Ishikawa (cell line): ENCODE results near the gene WDR59.

Experiments used
- CEBPB ChIP-seq: IDR thresholded peaks from 2 replicates; pipeline ENCODE4 v1.6.1; 2012
- CREB1 ChIP-seq: IDR thresholded peaks from 2 replicates; pipeline ENCODE4 v1.6.1; 2012; ENCODE audit warnings: low read depth
- EGR1 ChIP-seq: IDR thresholded peaks from 2 replicates; pipeline ENCODE4 v1.6.1; 2012
- EP300 ChIP-seq: IDR thresholded peaks from 2 replicates; pipeline ENCODE4 v1.6.1; 2012; ENCODE audit warnings: borderline replicate concordance
- FOXM1 ChIP-seq: IDR thresholded peaks from 2 replicates; pipeline ENCODE4 v1.6.1; 2012; ENCODE audit warnings: low read depth, borderline replicate concordance
- NFIC ChIP-seq: IDR thresholded peaks from 2 replicates; pipeline ENCODE4 v1.6.1; 2012
- RAD21 ChIP-seq: IDR thresholded peaks from 2 replicates; pipeline ENCODE4 v1.6.1; 2012; ENCODE audit warnings: low read depth
- REST ChIP-seq: IDR thresholded peaks from 2 replicates; pipeline ENCODE4 v1.6.1; 2012; ENCODE audit warnings: low read depth, mild to moderate bottlenecking
- TAF1 ChIP-seq: IDR thresholded peaks from 2 replicates; pipeline ENCODE4 v1.6.1; 2012; ENCODE audit warnings: low read depth, mild to moderate bottlenecking
- TCF12 ChIP-seq: IDR thresholded peaks from 2 replicates; pipeline ENCODE4 v1.6.1; 2012; ENCODE audit warnings: low read depth
- TEAD4 ChIP-seq: IDR thresholded peaks from 2 replicates; pipeline ENCODE4 v1.6.1; 2012
- YY1 ChIP-seq: IDR thresholded peaks from 2 replicates; pipeline ENCODE4 v1.6.1; 2012; ENCODE audit warnings: low read depth
- ZBTB7A ChIP-seq: IDR thresholded peaks from 2 replicates; pipeline ENCODE4 v1.6.1; 2012; ENCODE audit warnings: low read depth
- TF ChIP-seq, protein P1 (sequence below): IDR thresholded peaks from 2 replicates; pipeline ENCODE4 v1.6.1; 2012
- TF ChIP-seq, protein P2 (sequence below): IDR thresholded peaks from 2 replicates; pipeline ENCODE4 v1.6.1; 2012

The WDR59 gene

DNA sequence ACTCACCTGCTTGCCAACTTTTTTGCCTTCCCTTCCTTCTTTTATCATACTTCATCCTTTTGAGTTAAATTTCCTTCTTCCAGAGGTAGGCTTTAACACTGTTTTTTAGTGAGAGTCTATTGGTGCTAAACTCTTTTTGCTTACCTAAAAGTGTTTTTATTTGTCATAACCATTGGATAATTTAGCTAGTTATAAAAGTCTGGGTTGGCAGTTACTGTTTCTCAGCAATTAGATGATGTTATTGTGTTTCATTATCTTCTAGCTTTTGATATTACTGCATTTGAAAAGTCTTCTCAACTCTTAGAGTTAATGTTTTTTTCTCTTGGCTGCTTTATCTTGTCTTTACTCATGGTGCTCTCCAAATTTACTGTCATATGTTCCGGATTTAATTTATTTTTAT lies 36.5 kb upstream of the WDR59 start:
- TF ChIP-seq ZBTB7A (no peak), EGR1 (no peak), NFIC (no peak), TCF12 (no peak), FOXM1 (no peak), EP300 (no peak), TEAD4 (no peak), RAD21 (no peak), YY1 (no peak), REST (no peak), TAF1 (no peak), CREB1 (no peak), CEBPB (no peak)
- TF ChIP-seq, protein P1, sequence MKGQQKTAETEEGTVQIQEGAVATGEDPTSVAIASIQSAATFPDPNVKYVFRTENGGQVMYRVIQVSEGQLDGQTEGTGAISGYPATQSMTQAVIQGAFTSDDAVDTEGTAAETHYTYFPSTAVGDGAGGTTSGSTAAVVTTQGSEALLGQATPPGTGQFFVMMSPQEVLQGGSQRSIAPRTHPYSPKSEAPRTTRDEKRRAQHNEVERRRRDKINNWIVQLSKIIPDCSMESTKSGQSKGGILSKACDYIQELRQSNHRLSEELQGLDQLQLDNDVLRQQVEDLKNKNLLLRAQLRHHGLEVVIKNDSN: no peak
- TF ChIP-seq, protein P2, sequence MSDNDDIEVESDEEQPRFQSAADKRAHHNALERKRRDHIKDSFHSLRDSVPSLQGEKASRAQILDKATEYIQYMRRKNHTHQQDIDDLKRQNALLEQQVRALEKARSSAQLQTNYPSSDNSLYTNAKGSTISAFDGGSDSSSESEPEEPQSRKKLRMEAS: no peak

- no peak for TF ChIP-seq RAD21
- TF ChIP-seq TCF12: no peak
- TF ChIP-seq FOXM1: no peak
- TF ChIP-seq EGR1: no peak
Observed at GRCh38 chr16:75019586-75019985, 34.7 kb upstream of the WDR59 start.

DNA sequence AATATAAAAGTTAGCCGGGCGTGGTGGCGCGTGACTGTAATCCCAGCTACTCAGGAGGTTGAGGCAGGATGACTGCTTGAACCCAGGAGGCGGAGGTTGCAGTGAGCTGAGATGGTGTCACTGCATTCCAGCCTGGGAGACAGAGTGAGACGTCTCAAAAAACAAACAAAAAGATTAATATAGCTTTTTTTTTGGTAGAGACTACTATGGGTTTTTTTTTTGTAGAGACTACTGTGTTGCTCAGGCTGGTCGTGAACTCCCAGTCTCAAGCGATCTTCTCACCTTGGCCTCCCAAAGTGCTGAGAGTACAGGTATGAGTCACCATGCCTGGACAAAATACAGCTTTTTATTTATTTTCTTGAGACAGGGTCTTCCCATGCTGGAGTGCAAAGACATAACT lies 34.1 kb upstream of the WDR59 start:
- TF ChIP-seq TAF1: no peak
- no peak for TF ChIP-seq EP300
- no peak for TF ChIP-seq TCF12
- no peak for TF ChIP-seq FOXM1

DNA sequence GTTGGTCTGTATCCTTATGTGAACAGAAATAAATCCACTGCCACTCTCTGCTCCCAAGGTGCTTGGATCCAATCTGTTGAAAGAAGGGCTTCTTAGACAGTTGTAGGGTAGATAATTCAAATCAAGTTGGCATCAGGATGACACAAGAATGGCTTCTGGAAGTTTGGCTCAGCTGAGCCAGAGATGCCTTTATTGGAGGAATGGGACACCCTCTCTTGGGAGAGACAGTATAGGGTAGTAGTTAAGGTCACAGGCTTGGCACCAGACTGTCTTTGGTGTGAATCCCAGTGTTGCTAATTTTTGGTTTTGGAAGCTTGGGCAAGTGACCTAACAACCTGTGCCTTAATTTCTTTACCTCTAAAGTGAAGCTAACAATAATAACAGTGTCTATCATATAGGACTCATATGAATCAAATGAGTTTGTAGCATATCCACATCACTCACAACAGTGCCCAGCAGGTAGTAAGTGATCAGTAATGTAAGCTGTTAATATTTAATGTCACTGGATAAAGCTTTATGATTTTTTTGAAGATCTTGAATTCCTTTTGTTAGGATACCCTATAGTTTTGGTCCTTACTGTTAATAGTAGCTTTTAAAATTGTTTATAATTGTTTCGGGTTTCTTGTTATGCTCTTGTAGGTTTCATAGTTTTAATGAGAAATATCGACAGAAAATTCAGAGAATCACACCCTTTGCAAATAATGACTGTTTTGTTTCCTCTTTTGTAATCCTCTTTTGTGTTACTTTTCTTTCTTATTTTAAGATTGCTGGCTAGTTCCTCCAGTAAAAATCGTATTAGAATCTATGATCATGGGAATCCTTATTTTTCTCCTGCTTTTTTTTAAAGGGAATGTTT lies 33.0 kb upstream of the WDR59 start:
- TF ChIP-seq ZBTB7A: no peak
- no peak for TF ChIP-seq CEBPB
- no peak for TF ChIP-seq NFIC
- no peak for TF ChIP-seq RAD21
- TF ChIP-seq TEAD4: no peak
- no peak for TF ChIP-seq EP300
- TF ChIP-seq REST: no peak
- TF ChIP-seq, protein P1: no peak
- no peak for TF ChIP-seq CREB1
- TF ChIP-seq EGR1: no peak
- no peak for TF ChIP-seq TCF12
- TF ChIP-seq TAF1: no peak
- TF ChIP-seq FOXM1: no peak
- no peak for TF ChIP-seq YY1
- TF ChIP-seq, protein P2: no peak

- TF ChIP-seq CEBPB (no peak), NFIC (no peak), REST (no peak), TEAD4 (no peak), EP300 (no peak), FOXM1 (no peak), YY1 (no peak), TAF1 (no peak), RAD21 (no peak), ZBTB7A (no peak), EGR1 (no peak), CREB1 (no peak), TCF12 (no peak)
- TF ChIP-seq, protein P2: no peak
- TF ChIP-seq, protein P1: no peak
Observed at GRCh38 chr16:75014318-75014717, 29.4 kb upstream of the WDR59 start.
